HG03521 (cell line): ENCODE results near the gene ZNF423.
"Not testable (repeated sequence)": the region's sequence is repeated elsewhere in the genome, so short reads cannot be mapped to it uniquely, and the experiment has no call there.

Source experiments
- ATAC-seq: cut with Tn5 transposase; IDR thresholded peaks from one replicate; pipeline ENCODE4 v1.9.1; 2021; ENCODE audit warnings: mild to moderate bottlenecking, moderate library complexity; ENCODE audit not compliant: unreplicated experiment

Gene ZNF423

DNA sequence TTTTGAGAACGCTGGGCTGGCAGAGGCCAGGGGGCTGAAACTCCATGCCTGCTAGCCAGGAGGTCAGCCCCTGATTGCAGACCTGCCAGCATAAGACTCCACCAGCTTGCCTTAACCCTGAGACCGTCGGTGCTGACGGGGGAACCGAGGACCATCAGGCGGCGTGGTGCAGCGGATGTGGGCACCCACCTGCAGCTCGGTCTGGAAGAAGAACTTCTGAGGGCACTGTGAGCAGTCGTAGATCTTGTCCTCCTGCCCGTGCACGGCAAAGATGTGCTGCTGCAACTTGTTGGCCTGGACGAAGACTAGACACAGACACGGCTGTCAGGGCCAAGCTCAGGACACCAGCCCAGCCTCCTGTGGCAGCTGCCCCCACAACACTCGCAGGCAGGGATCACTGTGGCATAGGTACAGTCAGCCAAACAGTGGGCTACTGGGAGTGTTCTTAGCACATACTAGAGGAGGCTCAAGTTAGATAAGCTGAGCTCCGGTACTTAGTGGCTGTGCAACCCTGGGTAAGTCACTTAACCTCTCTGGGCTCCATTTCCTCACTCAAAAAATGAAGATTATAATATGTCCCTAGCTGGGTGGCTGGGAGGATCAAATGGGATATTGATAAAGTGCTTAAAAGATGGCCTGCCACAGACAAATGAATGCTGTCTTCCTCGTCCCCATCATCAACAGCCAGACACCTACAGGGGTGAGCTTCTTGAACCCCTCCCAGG, 332.3 kb downstream of the ZNF423 start:
- no peak for ATAC-seq

DNA sequence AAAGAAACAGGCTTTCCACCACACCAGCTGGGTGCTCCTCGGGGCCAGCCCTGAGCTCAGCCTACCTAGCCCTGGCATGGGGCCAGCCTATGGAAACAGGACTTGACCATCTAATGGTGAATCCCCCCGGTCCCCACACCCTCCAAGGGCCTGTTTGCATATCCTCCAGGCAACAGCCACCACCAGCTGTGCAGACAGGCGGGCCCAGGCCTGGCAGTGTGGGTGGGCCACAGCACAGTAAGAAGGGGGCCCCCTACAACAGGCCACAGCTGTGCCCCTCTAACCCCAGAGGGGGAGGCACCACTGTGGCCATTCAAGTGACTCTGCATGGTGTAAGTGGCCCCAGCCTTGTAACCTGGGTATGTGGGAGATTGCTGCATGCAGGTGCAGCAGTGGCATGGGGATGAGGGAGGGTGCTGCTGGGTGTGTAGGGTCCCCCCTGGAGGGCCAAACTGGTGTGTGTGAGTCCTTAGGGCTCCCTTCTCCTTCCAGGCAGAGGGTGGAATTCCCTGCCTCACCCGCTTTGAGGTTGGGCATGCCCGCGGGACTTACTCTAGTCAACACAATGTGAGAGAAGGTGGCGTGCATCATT, 334.1 kb downstream of the ZNF423 start:
- no peak for ATAC-seq

DNA sequence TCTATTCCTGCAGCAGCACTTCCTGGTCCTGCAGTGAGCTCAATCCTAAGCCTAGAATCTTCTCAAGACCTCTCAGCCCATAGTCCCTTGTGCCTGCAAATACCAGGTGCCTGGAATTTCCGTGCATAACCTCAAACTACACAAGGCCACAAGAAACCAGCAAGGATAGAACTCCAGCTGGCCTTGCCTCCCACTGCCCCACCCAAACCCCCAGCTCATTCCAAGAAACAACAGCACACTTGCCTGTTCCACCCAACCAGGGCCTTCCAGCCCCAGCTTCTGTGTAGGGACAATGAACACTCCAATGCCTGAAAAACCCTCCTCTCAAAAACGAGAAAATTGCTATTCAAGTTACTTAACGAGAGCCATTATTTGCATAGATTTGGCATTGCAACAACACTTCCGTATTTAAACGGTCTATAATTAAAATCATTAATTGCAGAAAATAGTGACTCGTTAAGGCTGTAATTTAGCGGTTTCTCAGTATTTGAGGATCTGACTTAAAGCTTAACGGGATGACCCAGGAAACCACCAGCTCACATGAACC, 335.3 kb downstream of the ZNF423 start:
- ATAC-seq: no peak

DNA sequence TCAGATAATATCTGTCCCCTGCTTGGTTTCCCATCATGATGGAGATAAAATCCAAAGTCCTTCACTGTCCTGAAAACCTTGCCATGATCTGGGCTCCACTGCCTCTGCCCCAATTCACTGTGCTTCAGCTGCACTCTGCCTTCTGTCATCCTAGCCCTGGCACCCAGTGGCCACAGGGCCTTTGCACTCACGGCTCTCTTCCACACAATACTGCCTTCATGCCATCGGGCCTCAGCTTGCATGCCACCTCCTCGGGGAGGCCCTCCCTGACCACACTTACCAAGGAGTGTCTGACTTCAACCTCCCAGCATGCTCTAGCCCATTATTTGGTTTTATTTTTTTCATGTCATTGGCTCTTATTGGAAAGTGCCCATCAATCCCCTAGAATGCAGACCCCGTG, 336.2 kb downstream of the ZNF423 start:
- no peak for ATAC-seq

DNA sequence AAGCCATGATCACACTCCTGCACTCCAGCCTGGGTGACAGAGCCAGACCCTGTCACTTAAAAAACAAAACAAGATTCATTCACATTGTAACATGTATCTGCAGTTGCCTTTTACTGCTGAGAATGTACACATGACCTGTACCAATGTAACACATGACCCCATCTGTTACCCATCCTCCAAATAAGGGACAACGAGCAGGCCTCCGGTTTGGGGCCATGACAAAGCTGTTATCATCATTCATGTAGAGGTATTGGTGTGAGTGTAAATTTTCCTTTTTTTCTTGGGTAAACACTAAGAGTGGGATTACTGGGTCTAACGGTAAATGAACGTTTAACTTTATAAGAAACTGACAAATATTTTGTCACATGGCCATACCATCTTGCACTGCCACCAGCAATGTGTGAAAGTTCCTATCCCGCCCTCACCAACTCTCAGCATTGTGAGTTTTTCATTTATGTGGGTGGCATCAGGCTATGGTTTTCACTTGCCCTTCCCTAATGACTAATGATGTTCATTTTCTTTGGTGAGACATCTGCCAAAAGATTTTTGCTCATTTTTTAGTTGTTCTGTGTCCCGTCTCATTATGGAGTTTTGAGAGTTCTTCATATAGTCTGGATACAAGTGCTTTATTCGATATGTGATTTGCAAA, 336.8 kb downstream of the ZNF423 start:
- no peak for ATAC-seq

DNA sequence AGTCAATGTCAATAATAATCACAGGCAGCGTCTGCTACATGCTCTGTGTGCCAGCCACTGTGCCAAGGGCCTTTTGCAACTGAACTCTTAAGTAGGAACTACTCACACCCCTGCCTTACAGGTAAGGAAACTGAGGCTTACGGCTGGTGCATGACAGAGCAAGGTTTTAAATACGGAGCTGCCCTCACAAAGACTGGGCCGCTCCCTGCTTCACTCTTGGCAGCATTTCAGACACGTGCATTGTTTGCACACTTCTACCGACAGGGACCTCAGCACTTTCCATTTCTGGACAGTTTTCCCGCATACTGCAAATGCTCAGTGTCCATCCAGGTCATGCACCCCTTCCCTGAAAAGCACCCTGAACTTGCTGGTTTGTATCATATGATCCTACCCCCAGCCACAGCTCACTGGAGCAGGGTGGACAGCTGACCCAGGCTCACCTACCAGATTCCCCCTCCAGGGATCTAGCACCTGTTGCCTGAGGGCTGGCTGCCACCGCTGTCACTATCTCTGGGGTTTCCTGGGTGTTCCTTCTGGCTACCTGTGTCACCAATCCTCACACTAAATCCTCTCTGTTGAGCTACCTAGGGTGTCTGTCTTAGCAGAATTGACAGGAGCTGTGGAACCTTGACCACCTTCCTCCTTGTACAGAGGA, 339.4 kb downstream of the ZNF423 start:
- no peak for ATAC-seq

DNA sequence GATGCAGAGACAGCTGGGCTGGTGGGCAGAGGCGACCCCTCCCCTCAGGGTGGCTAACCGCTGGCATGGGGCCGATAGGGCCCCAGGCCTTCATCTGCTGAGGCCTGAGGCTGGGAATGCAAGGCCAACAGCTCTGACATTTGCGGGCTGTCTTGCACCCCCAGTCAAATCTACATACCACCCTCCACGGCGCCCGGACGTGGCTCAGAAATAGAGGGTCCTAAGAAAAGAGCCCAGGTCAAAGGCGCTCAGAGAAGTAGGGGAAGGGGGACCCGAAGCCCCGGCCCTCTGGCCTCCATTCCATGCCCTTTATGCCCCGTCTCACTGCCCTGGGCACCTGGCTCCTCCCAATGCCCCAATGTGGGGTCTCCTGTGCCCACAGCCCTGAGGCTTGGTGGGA, 340.1 kb downstream of the ZNF423 start:
- ATAC-seq: no peak

DNA sequence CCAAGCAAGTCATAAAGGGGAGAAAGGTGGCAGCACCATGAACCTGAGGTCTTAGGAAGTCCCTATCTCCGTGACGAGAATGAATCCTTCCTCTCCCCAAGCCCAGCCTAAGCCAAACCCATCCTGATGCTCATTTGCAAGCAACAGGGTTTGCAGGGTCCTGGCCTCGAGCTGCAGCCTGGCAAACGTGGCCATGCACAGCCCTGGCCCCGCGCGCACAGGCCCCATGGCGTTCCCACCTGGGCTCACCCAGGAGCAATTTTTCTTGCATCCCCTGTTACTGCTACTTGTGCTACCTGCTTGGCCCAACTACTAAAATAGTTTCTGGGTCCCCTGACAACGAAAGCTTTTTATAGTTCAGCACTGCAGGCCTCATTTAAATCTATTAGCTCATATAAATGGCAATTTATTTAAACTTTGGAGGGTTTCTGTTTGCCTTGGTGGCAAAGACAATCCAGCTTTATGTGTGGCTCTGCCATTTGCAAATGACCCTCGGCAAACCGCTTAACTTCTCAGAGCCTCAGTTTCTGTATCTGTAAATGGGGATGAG, 340.8 kb downstream of the ZNF423 start:
- no peak for ATAC-seq

DNA sequence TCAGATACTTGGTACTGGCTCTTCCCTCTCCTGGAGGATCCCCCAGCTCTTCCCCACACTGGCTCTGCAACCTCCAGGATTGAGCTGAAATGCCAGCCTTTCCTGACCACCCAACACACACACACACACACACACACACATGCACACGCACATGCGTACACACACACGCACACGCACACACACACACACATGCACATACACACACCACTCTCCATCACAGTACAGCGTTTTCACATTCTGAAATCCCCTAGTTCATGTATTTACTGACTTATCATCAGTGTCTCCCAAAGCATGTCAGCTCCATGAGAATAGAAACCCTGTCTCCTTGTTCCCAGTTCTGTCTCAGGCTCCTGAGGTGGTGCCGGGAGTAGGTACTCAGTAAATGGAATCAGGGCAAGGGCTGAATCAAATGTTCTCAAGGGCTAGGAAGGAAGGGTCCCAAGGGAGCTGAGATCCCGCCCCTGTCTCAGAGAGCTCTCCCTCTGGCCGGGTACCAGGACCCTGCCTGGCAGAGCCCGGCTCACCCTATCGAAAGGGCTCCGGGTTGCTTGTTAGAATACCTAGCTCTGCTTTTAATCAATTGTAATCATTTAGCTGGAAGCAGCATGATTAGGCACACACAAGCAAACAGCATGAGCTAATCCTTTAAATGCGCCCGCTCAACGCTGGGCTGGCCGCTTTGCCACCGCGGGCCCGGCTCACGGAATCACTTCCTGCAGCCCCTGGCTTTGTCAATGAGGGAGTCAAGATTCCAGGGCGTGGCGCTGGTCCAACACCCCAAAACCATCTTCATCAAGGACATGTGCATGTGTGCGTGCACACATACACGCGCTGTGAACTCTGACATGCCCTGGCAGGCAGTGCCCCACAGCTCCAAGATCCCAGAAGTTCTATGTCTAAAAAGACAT, 341.6 kb downstream of the ZNF423 start:
- no peak for ATAC-seq

DNA sequence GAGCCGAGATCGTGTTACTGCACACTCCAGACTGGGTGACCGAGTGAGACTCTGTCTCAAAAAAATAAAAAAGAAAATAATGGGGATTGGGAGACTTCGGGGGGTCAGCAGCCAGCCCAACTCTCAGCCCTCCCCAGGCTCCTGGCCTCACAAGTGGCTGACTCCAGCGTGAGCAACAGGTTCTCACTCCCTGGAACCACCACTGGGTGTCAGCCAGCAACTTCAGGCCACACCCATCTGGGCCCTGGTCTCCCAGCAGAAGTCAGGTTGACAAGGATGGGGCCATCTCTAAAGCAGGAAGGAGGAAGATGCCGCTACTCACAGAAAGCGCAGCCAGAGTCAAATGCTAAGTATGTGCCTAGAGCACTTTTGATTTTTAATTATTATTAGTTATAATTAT, 342.9 kb downstream of the ZNF423 start:
- ATAC-seq: no peak

DNA sequence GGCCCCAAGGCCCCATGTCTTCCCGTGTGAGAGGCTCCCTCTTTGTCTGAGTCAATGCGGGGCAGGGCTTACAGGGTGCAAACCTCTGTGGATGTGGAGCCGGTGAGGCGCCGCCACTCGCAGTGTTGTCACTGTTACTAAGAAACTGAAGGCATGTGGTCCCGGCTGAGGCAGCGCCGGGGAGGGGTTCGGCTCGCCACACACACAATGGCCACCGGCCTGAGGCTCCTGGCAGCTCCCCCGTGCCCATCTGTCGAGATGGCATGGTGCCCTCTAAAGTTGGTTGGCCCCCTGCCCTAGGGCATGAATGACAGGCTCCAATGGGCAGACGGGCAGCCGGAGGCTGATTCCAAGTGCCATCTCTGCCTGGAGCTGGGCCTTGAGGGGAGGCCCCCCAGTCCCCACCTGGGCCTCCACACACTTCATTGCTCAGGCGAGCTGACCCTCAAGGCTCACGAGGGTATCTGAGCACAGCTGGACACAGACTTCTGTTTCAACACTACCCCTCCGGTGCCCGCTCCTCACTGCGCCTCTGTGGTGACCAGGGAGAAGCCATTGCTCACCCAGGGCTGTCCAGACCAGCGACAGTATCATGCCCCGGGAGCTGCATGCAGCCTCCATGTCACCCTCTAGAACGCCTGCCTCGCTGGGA, 345.1 kb downstream of the ZNF423 start:
- ATAC-seq: no peak

DNA sequence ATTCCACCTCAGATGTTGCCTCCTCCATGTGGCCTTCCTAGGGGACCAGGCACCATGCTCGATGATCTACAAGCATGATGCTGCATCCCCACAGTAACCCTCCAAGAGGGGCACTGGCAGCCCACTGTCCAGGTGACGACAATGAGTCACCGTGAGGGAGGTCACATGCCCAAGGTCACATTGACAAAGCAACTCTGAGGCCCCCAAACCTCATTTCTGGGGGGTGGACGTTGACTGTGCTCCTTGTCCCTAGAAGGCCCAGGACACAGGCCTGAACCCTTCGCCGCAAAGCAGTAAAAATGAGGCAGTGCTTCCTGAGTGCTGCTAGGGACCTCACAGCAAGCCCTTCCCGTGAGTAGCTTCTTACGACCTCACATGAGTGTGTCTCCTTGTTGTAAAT, 345.8 kb downstream of the ZNF423 start:
- no peak for ATAC-seq

DNA sequence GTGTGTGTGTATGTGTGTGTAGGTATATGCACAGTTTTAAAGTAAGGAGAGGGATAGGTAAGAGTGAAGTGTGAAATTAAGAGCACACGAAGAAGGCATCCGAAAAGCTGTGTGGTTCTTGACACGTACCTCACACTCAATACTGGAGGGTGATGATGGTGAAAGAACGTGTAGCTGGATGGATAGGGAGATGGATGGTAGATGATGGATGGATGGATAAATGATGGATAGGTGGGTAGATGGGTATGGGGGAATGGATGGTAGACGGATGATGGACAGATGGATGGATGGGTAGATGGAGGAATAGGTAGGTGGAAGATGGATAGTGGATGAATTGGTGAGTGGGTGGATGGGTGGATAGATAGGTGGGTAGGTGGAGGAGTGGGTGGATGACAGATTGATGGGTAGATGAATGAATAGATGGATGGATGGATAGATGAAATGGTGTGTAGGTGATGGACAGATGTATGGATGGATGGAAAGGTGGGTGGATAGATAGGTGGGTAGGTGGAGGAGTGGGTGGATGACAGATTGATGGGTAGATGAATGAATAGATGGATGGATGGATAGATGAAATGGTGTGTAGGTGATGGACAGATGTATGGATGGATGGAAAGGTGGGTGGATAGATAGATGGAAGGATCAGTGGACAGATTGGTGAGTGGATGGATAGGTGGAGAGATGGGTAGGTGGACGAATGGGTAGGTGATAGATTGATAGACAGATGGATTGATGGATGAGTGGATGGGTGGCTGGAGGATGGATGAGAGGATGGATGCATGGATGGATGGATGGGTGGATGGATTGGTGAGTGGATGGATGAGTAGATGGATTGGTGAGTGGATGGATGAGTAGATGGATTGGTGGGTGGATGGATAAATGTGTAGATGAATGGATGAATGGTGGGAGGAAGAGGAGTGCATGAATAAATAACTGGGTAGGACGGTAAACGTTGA, 349.6 kb downstream of the ZNF423 start:
- not testable (repeated sequence) for ATAC-seq

DNA sequence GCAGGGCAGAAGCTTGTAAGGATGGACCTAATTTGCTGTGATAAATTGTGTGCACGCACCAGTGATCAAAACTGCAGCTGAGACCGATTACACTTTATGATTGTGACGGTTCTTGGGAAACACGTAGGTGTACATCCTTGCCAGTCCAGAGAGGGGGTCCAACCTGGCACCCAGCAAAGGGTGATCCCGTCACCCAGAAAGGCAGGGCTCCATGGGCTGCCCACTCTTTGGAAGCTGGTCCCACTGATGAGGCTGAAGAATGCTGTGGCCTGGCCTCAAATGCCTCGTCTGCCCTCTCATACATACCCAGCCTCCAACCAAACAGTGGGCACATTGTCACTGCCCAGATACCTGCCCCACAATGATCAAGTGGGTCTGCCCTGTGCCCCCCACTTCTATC, 350.4 kb downstream of the ZNF423 start:
- ATAC-seq: no peak

DNA sequence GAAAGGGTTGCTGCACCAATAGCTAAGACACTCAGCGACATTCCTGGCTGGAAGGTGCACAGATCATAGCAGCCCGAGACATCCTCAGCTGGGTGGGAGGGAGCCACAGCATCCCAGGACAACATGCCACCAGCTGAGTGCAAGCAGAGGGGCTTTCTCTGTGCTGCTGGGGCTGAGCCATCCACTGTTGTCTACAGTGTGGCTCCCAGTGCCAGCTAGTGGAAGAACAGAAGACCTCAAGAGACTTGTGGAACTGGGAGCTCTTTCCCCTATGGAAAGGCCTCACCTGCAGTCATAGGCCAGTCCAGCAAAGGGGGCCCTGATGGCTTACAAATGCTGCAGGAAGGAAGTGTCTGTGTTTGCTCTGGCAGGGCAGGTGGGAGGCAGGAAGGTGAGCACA, 351.3 kb downstream of the ZNF423 start:
- ATAC-seq: no peak

DNA sequence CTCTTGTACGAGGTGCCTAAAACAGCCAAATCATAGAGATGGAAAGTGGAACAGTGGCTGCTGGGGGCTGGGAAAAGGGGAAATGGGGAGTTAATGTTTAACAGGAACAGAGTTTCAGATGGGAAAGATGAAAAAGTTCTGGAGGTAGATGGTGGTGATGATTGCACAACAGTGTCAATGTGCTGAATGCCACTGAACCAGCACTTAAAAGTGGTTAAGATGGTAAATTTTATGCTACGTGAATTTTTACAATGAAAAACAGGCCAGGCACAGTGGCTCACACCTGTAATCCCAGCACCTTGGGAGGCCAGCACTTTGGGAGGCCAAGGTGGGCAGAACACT, 351.9 kb downstream of the ZNF423 start:
- ATAC-seq: no peak

DNA sequence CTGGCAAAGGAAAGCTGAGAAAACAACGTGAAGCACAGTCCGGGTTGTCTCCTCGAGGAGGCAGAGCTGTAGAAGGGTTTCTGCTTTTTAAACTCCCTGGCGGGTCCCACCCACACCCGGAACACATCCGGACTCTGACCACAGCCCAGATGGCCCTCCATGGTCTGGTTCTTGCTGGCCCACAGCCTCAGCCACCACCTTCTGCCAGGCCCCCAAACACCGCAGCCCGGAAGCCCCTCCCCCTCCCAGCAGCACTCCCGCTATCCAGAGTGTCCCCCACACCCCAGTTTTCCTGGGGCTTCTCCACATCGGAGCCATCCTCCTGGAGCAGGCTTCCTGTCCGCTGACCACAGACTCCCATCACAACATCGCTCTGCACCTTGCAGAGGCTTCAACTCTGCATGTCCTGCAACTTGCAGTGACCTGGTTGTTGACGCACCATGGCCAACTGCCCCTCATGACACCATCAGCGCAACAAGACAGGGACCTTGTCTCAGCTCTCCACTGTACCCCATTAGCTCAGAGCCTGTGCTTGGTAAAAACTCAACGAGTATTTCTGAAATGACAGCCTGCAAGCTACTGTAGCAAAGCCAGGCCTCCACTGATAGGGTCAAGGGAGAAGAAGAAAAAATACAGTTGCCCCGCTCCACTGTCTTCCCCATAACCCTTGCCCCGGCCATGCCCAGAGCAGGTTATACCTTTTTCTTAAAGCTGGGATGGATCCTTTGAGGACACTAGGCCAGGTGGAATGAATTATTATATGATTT, 352.5 kb downstream of the ZNF423 start:
- peak; percentile 52 for ATAC-seq
